ENCODE measurements around the gene LAT.

The LAT gene

DNA sequence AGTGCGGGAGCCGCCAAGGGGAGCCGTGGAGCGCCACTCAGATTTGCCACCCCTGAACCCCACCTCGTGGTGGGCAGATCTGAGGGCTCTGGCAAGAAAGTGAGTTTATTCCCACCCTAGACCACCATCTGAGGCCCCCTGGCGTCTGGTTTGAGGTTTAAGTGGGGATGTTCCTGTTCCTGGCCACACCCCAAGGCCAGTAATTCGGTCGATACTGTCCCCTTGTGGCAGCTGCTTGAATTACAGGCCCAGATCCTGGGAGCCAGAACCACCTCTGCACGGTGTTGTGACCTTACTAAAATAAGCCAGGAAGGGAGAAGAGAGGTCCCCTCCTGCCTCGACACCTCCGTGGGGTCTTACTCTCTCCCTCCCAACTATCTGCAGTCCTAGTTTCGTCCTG lies 3.3 kb upstream of the LAT start:
- peak; percentile 32 for DNase-seq
- H3K36me3 ChIP-seq, result peaks cover 32% of the 10 kb centered on the region

DNA sequence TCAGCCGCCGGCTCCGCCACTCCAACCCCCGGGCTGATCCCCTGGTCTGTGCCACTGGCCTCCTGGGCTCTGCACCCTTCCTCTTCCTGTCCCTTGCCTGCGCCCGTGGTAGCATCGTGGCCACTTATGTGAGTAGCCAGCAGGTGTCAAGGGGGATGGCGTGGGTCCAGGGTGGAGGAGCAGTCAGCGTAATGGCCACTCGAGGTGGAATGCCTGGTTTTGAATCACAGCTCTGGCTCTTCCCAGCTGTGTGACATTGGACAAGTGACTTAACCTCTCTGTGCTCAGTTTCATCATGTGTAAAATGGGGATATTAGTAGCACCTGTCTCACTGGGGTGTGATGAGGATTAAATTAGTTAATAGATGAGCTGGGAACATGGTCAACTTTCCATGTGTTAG lies 2.4 kb upstream of the LAT start:
- Histone ChIP-seq H3K27me3 (ENCODE audit: insufficient read depth, low read depth, severe bottlenecking) (no peaks in the 10 kb centered on the region), H3K27ac (no peak overlapping the region), H3K4me3 (ENCODE audit: low read depth, low read length) (no peak overlapping the region), H3K36me3 (peaks cover 37% of the 10 kb centered on the region), H3K9me3 (ENCODE audit: severe bottlenecking) (peaks cover 3% of the 10 kb centered on the region)
- DNase-seq, result no peak
- TF ChIP-seq, protein P1, sequence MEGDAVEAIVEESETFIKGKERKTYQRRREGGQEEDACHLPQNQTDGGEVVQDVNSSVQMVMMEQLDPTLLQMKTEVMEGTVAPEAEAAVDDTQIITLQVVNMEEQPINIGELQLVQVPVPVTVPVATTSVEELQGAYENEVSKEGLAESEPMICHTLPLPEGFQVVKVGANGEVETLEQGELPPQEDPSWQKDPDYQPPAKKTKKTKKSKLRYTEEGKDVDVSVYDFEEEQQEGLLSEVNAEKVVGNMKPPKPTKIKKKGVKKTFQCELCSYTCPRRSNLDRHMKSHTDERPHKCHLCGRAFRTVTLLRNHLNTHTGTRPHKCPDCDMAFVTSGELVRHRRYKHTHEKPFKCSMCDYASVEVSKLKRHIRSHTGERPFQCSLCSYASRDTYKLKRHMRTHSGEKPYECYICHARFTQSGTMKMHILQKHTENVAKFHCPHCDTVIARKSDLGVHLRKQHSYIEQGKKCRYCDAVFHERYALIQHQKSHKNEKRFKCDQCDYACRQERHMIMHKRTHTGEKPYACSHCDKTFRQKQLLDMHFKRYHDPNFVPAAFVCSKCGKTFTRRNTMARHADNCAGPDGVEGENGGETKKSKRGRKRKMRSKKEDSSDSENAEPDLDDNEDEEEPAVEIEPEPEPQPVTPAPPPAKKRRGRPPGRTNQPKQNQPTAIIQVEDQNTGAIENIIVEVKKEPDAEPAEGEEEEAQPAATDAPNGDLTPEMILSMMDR (IDR thresholded peaks at IDR 0.05; ENCODE audit: low read depth, low read length), result no peak

More for the DNA sequence above, 3.3 kb upstream of the LAT start:
- no peak overlapping the region for H3K4me3 ChIP-seq (ENCODE audit: low read depth, low read length)
- H3K27ac ChIP-seq, result no peak overlapping the region
- H3K9me3 ChIP-seq (ENCODE audit: severe bottlenecking), result peaks cover 3% of the 10 kb centered on the region
- no peaks in the 10 kb centered on the region for H3K27me3 ChIP-seq (ENCODE audit: insufficient read depth, low read depth, severe bottlenecking)
- TF ChIP-seq, protein P1 (IDR thresholded peaks at IDR 0.05; ENCODE audit: low read depth, low read length), result peak; percentile 73

DNA sequence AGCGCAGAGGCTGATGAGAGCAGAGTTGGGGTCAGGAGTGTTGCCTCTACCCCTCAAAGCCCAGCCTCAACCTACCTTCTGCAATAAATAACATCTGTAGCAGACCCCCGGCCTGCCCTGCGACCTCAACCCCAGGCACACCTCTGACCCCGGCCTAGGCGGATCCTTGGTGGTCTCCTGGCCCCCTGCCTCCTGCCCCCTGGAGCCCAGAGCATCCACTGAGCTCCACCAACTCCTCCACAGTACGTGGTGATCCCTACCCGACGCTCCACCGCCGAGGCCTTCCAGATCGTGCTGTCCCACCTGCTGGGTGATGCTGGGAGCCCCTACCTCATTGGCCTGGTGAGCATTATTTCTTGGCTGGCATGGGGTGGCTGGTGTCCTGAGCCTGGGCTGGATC lies 1.9 kb upstream of the LAT start:
- DNase-seq, result no peak
- TF ChIP-seq, protein P1 (IDR thresholded peaks at IDR 0.05; ENCODE audit: low read depth, low read length), result no peak
- H3K36me3 ChIP-seq, result peaks cover 37% of the 10 kb centered on the region
- no peak overlapping the region for H3K4me3 ChIP-seq (ENCODE audit: low read depth, low read length)
- peaks cover 3% of the 10 kb centered on the region for H3K9me3 ChIP-seq (ENCODE audit: severe bottlenecking)
- H3K27ac ChIP-seq, result no peak overlapping the region
- H3K27me3 ChIP-seq (ENCODE audit: insufficient read depth, low read depth, severe bottlenecking), result no peaks in the 10 kb centered on the region

DNA sequence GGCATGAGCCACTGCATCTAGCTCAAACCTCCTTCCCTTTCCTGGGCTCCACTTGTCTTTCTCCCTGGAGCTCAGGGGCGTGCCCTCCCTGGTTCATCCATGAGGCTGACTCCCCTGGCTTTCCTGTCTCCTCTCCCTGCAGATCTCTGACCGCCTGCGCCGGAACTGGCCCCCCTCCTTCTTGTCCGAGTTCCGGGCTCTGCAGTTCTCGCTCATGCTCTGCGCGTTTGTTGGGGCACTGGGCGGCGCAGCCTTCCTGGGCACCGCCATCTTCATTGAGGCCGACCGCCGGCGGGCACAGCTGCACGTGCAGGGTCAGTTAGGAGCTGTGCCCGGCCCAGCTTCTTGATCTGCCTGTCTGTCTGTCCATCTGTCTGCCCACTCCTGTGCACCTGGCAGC lies 1.2 kb upstream of the LAT start:
- Histone ChIP-seq H3K36me3 (peaks cover 33% of the 10 kb centered on the region), H3K9me3 (ENCODE audit: severe bottlenecking) (peaks cover 3% of the 10 kb centered on the region), H3K27ac (no peak overlapping the region), H3K27me3 (ENCODE audit: insufficient read depth, low read depth, severe bottlenecking) (no peaks in the 10 kb centered on the region), H3K4me3 (ENCODE audit: low read depth, low read length) (no peak overlapping the region)
- TF ChIP-seq, protein P1 (IDR thresholded peaks at IDR 0.05; ENCODE audit: low read depth, low read length), result no peak
- no peak for DNase-seq

DNA sequence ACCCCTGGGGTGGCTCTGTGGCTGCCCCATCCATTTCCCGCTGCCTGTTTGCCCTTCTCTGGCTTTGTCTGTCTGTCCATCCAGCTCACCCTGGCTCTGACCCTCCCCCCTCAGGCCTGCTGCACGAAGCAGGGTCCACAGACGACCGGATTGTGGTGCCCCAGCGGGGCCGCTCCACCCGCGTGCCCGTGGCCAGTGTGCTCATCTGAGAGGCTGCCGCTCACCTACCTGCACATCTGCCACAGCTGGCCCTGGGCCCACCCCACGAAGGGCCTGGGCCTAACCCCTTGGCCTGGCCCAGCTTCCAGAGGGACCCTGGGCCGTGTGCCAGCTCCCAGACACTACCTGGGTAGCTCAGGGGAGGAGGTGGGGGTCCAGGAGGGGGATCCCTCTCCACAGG lies 761 bp upstream of the LAT start:
- DNase-seq, result no peak
- H3K9me3 ChIP-seq (ENCODE audit: severe bottlenecking), result peaks cover 3% of the 10 kb centered on the region
- no peak overlapping the region for H3K4me3 ChIP-seq (ENCODE audit: low read depth, low read length)
- TF ChIP-seq, protein P1 (IDR thresholded peaks at IDR 0.05; ENCODE audit: low read depth, low read length), result no peak
- H3K27ac ChIP-seq, result no peak overlapping the region
- peaks cover 33% of the 10 kb centered on the region for H3K36me3 ChIP-seq
- no peaks in the 10 kb centered on the region for H3K27me3 ChIP-seq (ENCODE audit: insufficient read depth, low read depth, severe bottlenecking)

All from WERI-Rb-1 (cell line).